ENCODE results near the gene GLOD5. TPM values are rescaled to one million over a fixed set of nuclear protein-coding genes. Genes with fewer than 3 reads are reported as not detected.

GLOD5 gene
- total RNA-seq, 1 experiment from 2014 or later, result not detected

- Mint-ChIP-seq H3K36me3 (ENCODE audit: insufficient read depth in 1 of 3, low read depth in 3 of 3) (peaks cover 3 to 10% (median 9%) of the 10 kb centered on the region in 3 experiments), H3K9me3 (peaks cover 69 to 73% of the 10 kb centered on the region in 2 experiments), H3K4me3 (no peak overlapping the region), H3K27ac (no peak overlapping the region), H3K27me3 (ENCODE audit: low read depth) (peaks cover 2% of the 10 kb centered on the region; the same call in 1 of the 2 replicates), H3K4me1 (peaks cover 5 to 12% of the 10 kb centered on the region in 2 experiments)
- no peak overlapping the region for H2AK5ac ChIP-seq (ENCODE audit: insufficient read length, low read length)
- no peak overlapping the region for H3K4me2 ChIP-seq (ENCODE audit: insufficient read depth, insufficient read length, low read length)
- H3K79me1 ChIP-seq (ENCODE audit: insufficient read depth, low read depth, low read length, poor library complexity, severe bottlenecking), result no peaks in the 10 kb centered on the region
- H2BK12ac ChIP-seq (ENCODE audit: insufficient read length, low read depth, low read length), result no peak overlapping the region
- H3K27me3 ChIP-seq (ENCODE audit: insufficient read depth, low read length), result no peaks in the 10 kb centered on the region
- H3K9ac ChIP-seq (ENCODE audit: extremely low read depth, insufficient read length, low read length), result no peak overlapping the region
- no peak overlapping the region for H2BK5ac ChIP-seq (ENCODE audit: insufficient read length, low read length)
- no peak overlapping the region for H3K14ac ChIP-seq (ENCODE audit: insufficient read depth, low read length)
- no peak overlapping the region for H3K18ac ChIP-seq (ENCODE audit: insufficient read length, low read depth, low read length)
- H4K5ac ChIP-seq (ENCODE audit: insufficient read length, low read depth, low read length), result no peak overlapping the region
- H3T11ph ChIP-seq (ENCODE audit: low read length), result no peak overlapping the region
- no peak overlapping the region for H4K8ac ChIP-seq (replicated peaks; ENCODE audit: insufficient read length, low read depth, low read length)
- H4K91ac ChIP-seq (ENCODE audit: insufficient read length, low read depth, low read length), result no peak overlapping the region
- H3K9me3 ChIP-seq (ENCODE audit: control insufficient read depth, low read depth, low read length), result no peaks in the 10 kb centered on the region
- H3K4ac ChIP-seq (ENCODE audit: low read depth, low read length), result no peak overlapping the region
- no peaks in the 10 kb centered on the region for H3K79me2 ChIP-seq (ENCODE audit: insufficient read depth, low read length)
- H2AFZ ChIP-seq (ENCODE audit: low read length), result no peak overlapping the region
- no peaks in the 10 kb centered on the region for H3K4me1 ChIP-seq (ENCODE audit: insufficient read depth, low read length)
- H3K23me2 ChIP-seq (ENCODE audit: insufficient read length, low read depth, low read length, poor library complexity, severe bottlenecking), result peaks cover 3% of the 10 kb centered on the region
- no peak overlapping the region for H3K27ac ChIP-seq (ENCODE audit: insufficient read length, low read depth, low read length)
- no peak overlapping the region for H2BK15ac ChIP-seq (ENCODE audit: low read depth, low read length)
- no peak overlapping the region for H2BK120ac ChIP-seq (ENCODE audit: low read depth, low read length, poor library complexity, severe bottlenecking)
- no peak overlapping the region for H3K56ac ChIP-seq (ENCODE audit: insufficient read length, low read depth, low read length)
- H3K23ac ChIP-seq (ENCODE audit: insufficient read length, low read depth, low read length), result no peak overlapping the region
- DNase-seq, result no peak
- WGBS (ENCODE audit: extremely low coverage, insufficient read length, low lambda C conversion rate), result no CpG with 5 or more reads among the region's 2 CpGs
- no peaks in the 10 kb centered on the region for H4K20me1 ChIP-seq (ENCODE audit: control insufficient read depth, insufficient read depth, insufficient read length)
- no peak overlapping the region for H2BK20ac ChIP-seq (ENCODE audit: low read depth, low read length, poor library complexity, severe bottlenecking)
- no peak for TF ChIP-seq CTCF (conservative IDR thresholded peaks at IDR 0.05)
These were observed 36.8 kb downstream of the GLOD5 start for GRCh38 chrX:48798318-48798717.

All from H9 (cell line).